Adipocyte (in vitro differentiated cells): Measurements from ENCODE around the gene LAMTOR4.
"Not testable (repeated sequence)": the region's sequence is repeated elsewhere in the genome, so short reads cannot be mapped to it uniquely, and the experiment has no call there.

ENCODE experiments used
- DNase-seq: peaks from one replicate; pipeline ENCODE4 v3.0.0-alpha.2; 2015; ENCODE audit warnings: low read depth
- H3K27me3 ChIP-seq: replicated peaks from 2 replicates; pipeline ENCODE4 v1.7.0; 2013; ENCODE audit warnings: mild to moderate bottlenecking, low read length, moderate library complexity; ENCODE audit not compliant: control insufficient read depth, insufficient read depth
- H3K36me3 ChIP-seq: 2 replicates; pipeline ENCODE4 v1.7.0; 2013; ENCODE audit warnings: low read length, mild to moderate bottlenecking, moderate library complexity; ENCODE audit not compliant: control insufficient read depth, insufficient read depth, severe bottlenecking
- H3K4me1 ChIP-seq: 2 replicates; pipeline ENCODE4 v1.7.0; 2013; ENCODE audit warnings: mild to moderate bottlenecking, low read length, moderate library complexity; ENCODE audit not compliant: control insufficient read depth, insufficient read depth
- H3K4me3 ChIP-seq: 2 replicates; pipeline ENCODE4 v1.7.0; 2013; ENCODE audit warnings: mild to moderate bottlenecking, low read length, moderate library complexity
- H3K9ac ChIP-seq: 2 replicates; pipeline ENCODE4 v1.7.0; 2013; ENCODE audit warnings: mild to moderate bottlenecking, low read length, moderate library complexity
- H3K9me3 ChIP-seq: 2 replicates; pipeline ENCODE4 v1.7.0; 2013; ENCODE audit warnings: mild to moderate bottlenecking, low read length, moderate library complexity; ENCODE audit not compliant: control insufficient read depth

The LAMTOR4 gene

GRCh38 chr7:100192969-100193368, 44.3 kb downstream of the LAMTOR4 start:
- Histone ChIP-seq H3K9me3 (no peaks in the 10 kb centered on the region), H3K4me1 (peaks cover 30% of the 10 kb centered on the region), H3K4me3 (no peak overlapping the region), H3K27me3 (no peaks in the 10 kb centered on the region), H3K9ac (no peak overlapping the region), H3K36me3 (no peaks in the 10 kb centered on the region)
- DNase-seq = no peak

GRCh38 chr7:100195222-100195621, 46.5 kb downstream of the LAMTOR4 start:
- H3K36me3 ChIP-seq = no peaks in the 10 kb centered on the region

GRCh38 chr7:100195901-100196322, 47.2 kb downstream of the LAMTOR4 start:
- H3K27me3 ChIP-seq, H3K4me3 ChIP-seq, H3K9ac ChIP-seq, DNase-seq, H3K36me3 ChIP-seq, H3K9me3 ChIP-seq: not testable (repeated sequence)
- peaks cover 17% of the 10 kb centered on the region for H3K4me1 ChIP-seq

More at GRCh38 chr7:100195222-100195621, 46.5 kb downstream of the LAMTOR4 start:
- Histone ChIP-seq H3K4me1 (peaks cover 24% of the 10 kb centered on the region), H3K9ac (no peak overlapping the region), H3K4me3 (no peak overlapping the region), H3K9me3 (no peaks in the 10 kb centered on the region), H3K27me3 (no peaks in the 10 kb centered on the region)
- DNase-seq = no peak

DNA sequence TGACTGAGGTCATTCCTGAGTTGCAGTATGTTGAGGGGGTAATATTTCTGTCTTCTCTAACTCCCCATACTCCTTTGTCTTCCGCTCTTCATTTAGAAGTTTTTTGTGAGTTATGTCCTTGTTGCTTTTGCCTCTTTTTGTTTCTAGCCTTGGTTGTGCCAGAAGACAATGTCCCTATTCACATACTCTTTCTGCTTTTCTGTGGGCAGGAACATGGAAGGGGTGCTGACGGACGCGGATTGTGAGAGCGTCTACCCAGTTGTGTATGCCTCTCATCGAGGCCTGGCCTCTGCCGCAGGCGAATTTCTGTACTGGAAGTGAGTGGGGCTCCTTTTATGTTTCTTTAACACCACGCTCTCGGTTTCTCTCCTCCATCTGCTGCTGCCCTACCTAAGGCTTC, 49.5 kb downstream of the LAMTOR4 start:
- no peak overlapping the region for H3K4me3 ChIP-seq
- no peaks in the 10 kb centered on the region for H3K36me3 ChIP-seq
- H3K4me1 ChIP-seq = no peaks in the 10 kb centered on the region
- H3K9ac ChIP-seq = no peak overlapping the region
- DNase-seq = no peak
- no peaks in the 10 kb centered on the region for H3K27me3 ChIP-seq
- H3K9me3 ChIP-seq = no peaks in the 10 kb centered on the region

GRCh38 chr7:100200693-100201092, 52.0 kb downstream of the LAMTOR4 start:
- no peaks in the 10 kb centered on the region for H3K27me3 ChIP-seq
- no peak overlapping the region for H3K9ac ChIP-seq
- no peak for DNase-seq

More at GRCh38 chr7:100200693-100201092, 52.0 kb downstream of the LAMTOR4 start:
- Histone ChIP-seq H3K9me3 (no peaks in the 10 kb centered on the region), H3K4me3 (no peak overlapping the region), H3K36me3 (no peaks in the 10 kb centered on the region), H3K4me1 (no peaks in the 10 kb centered on the region)
